ENCODE results near the gene GNAQ.

DNA sequence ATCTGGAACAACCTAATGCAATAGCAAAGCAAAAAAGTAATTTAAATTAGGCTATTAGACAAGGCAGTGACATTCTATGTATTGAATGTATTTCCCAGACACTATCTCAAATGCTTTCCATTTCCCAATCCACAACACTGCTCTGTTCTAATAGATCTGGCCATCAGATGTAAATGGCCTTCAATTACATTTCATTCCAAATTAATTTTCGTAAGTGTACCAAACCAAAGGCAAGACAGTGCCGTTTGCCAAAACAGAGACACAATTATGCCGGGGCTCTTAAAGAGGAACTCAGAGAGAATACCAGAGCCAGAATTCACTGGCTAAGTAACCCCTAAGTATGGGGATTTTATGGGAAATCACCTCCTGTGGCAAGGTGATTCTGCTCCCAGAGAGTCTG, 63.1 kb downstream of the GNAQ start:
- TF ChIP-seq POLR2A (IDR thresholded peaks at IDR 0.05), result no peak
- TF ChIP-seq, protein P1, sequence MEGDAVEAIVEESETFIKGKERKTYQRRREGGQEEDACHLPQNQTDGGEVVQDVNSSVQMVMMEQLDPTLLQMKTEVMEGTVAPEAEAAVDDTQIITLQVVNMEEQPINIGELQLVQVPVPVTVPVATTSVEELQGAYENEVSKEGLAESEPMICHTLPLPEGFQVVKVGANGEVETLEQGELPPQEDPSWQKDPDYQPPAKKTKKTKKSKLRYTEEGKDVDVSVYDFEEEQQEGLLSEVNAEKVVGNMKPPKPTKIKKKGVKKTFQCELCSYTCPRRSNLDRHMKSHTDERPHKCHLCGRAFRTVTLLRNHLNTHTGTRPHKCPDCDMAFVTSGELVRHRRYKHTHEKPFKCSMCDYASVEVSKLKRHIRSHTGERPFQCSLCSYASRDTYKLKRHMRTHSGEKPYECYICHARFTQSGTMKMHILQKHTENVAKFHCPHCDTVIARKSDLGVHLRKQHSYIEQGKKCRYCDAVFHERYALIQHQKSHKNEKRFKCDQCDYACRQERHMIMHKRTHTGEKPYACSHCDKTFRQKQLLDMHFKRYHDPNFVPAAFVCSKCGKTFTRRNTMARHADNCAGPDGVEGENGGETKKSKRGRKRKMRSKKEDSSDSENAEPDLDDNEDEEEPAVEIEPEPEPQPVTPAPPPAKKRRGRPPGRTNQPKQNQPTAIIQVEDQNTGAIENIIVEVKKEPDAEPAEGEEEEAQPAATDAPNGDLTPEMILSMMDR (IDR thresholded peaks at IDR 0.05), result no peak

Measured in body of pancreas (tissue), 4 donors.